ENCODE results near the gene COG2. TPM values are rescaled to one million over a fixed set of nuclear protein-coding genes. Genes with fewer than 3 reads are reported as not detected.

Gene COG2
- total RNA-seq, 1 donor from 2014 or later: 24.3 TPM

DNA sequence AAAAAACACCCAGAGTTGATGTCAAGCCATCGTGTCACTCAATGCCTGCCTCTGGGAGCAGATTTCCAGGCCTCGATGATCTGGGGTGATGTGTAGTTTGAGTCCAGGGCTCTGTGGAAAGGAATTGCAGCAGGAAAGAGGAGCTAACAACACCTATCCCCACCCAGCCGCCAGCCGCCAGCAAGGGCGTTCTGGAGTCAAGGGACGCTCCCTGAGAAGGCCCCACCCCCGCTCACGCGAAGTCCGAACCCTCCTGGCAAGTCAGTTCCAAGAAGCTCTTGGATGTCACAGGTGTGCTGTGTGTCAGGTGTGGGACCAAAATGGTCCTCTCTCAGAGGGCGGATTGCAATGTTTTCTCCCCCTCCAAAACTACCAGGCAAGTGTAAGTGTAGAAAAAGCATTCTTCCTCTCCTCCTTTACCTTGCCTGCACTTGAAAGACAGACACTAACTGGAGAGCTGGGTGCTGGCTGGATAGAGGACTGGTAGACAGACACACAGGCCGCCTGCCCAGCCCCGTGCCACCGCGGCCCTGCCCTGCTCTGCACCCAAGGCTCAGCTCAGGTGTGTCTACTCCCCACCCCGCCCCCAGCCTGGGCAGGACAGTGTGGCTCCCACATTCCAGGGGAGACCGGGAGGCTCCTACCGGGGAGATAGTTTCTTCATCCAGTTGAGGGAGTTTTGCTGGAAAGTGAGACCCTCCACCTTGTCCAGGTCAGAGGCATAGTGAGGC is 63.2 kb downstream of the COG2 start:
- no peaks in the 10 kb centered on the region for H3K9me3 Mint-ChIP-seq (ENCODE audit: unreplicated experiment)
- DNase-seq (ENCODE audit: low spot score): no peak
- no peak for TF ChIP-seq CTCF (IDR thresholded peaks at IDR 0.05; ENCODE audit: unreplicated experiment)
- no peaks in the 10 kb centered on the region for H3K27me3 Mint-ChIP-seq (ENCODE audit: unreplicated experiment)
- H3K4me1 Mint-ChIP-seq (ENCODE audit: unreplicated experiment): no peaks in the 10 kb centered on the region
- peaks cover 4% of the 10 kb centered on the region for H3K36me3 Mint-ChIP-seq (ENCODE audit: low read depth, unreplicated experiment)
- H3K27ac Mint-ChIP-seq (ENCODE audit: unreplicated experiment): no peak overlapping the region
- H3K4me3 Mint-ChIP-seq (ENCODE audit: unreplicated experiment): no peak overlapping the region

DNA sequence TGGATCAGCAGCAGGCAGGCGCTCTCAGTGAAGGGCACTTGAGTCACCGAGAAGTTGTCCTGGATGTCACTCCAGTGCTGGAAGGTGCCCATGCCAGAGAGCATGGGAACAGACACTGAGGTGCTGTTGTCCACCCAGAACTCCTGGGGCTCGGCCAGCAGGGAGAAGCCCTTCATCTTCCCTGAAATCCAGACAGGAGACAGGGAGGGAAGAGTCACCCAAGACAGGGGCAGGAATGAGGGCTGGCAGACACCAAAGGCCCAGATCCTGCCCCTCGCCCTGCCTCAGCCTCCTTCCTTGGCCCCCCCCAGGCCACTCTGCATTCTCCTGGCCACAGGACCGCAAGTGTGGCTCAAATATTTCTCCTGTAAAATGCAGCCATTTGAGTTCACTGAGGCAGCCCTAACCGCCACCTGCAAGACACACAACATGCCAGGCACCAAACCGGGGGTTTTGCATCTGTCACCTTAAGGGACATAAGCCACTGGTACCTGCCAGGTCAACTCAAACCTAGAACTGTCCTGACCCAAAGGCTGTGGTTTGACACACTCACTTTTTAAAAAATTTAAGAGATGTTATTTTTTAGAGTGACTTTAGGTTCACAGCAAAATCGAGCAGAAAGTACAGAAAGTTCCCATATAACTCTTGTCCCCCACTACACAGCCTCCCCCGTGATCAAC is 63.9 kb downstream of the COG2 start:
- peaks cover 4% of the 10 kb centered on the region for H3K36me3 Mint-ChIP-seq (ENCODE audit: low read depth, unreplicated experiment)
- no peaks in the 10 kb centered on the region for H3K9me3 Mint-ChIP-seq (ENCODE audit: unreplicated experiment)
- no peak overlapping the region for H3K27ac Mint-ChIP-seq (ENCODE audit: unreplicated experiment)
- TF ChIP-seq CTCF (IDR thresholded peaks at IDR 0.05; ENCODE audit: unreplicated experiment): no peak
- no peak overlapping the region for H3K4me3 Mint-ChIP-seq (ENCODE audit: unreplicated experiment)
- no peaks in the 10 kb centered on the region for H3K4me1 Mint-ChIP-seq (ENCODE audit: unreplicated experiment)
- DNase-seq (ENCODE audit: low spot score): no peak
- no peaks in the 10 kb centered on the region for H3K27me3 Mint-ChIP-seq (ENCODE audit: unreplicated experiment)

GRCh38 chr1:230706887-230707731 is 64.8 kb downstream of the COG2 start:
- Mint-ChIP-seq H3K9me3 (ENCODE audit: unreplicated experiment) (no peaks in the 10 kb centered on the region), H3K27ac (ENCODE audit: unreplicated experiment) (no peak overlapping the region), H3K4me1 (ENCODE audit: unreplicated experiment) (no peaks in the 10 kb centered on the region), H3K27me3 (ENCODE audit: unreplicated experiment) (peaks cover 2% of the 10 kb centered on the region), H3K36me3 (ENCODE audit: low read depth, unreplicated experiment) (peaks cover 4% of the 10 kb centered on the region), H3K4me3 (ENCODE audit: unreplicated experiment) (no peak overlapping the region)
- DNase-seq (ENCODE audit: low spot score): no peak
- TF ChIP-seq CTCF (IDR thresholded peaks at IDR 0.05; ENCODE audit: unreplicated experiment): no peak

GRCh38 chr1:230707732-230708630 is 65.7 kb downstream of the COG2 start:
- no peak for DNase-seq (ENCODE audit: low spot score)
- Mint-ChIP-seq H3K27ac (ENCODE audit: unreplicated experiment) (no peak overlapping the region), H3K27me3 (ENCODE audit: unreplicated experiment) (peaks cover 6% of the 10 kb centered on the region), H3K36me3 (ENCODE audit: low read depth, unreplicated experiment) (peaks cover 4% of the 10 kb centered on the region), H3K9me3 (ENCODE audit: unreplicated experiment) (no peaks in the 10 kb centered on the region), H3K4me1 (ENCODE audit: unreplicated experiment) (no peaks in the 10 kb centered on the region), H3K4me3 (ENCODE audit: unreplicated experiment) (no peak overlapping the region)
- TF ChIP-seq CTCF (IDR thresholded peaks at IDR 0.05; ENCODE audit: unreplicated experiment): no peak

Data from endothelial cell (in vitro differentiated cells).